ENCODE data around the gene ABCA2. TPM values are rescaled to one million over a fixed set of nuclear protein-coding genes. Genes with fewer than 3 reads are reported as not detected.

ABCA2 gene
- total RNA-seq, 1 donor from 2014 or later, result 2.0 TPM

- ATAC-seq, result no peak
Observed at GRCh38 chr9:136979769-136980587, 48.1 kb downstream of the ABCA2 start.

GRCh38 chr9:136978865-136979544 is 49.0 kb downstream of the ABCA2 start:
- no peak for ATAC-seq

GRCh38 chr9:136978073-136978864 is 49.8 kb downstream of the ABCA2 start:
- ATAC-seq, result peak; percentile 49

GRCh38 chr9:136977649-136978072 is 50.4 kb downstream of the ABCA2 start:
- no peak for ATAC-seq

- no peak for ATAC-seq
Observed at GRCh38 chr9:136977223-136977622, 50.8 kb downstream of the ABCA2 start, which contains the start of gene PTGDS. Gene PTGDS, plus strand, starts transcription at chr9:136977504. Its CDS starts 75 bp downstream, at chr9:136977579.

GRCh38 chr9:136975644-136976043 is 52.4 kb downstream of the ABCA2 start:
- ATAC-seq, result peak; percentile 14

GRCh38 chr9:136974817-136975535 is 53.1 kb downstream of the ABCA2 start:
- peak; percentile 56 for ATAC-seq

GRCh38 chr9:136973618-136974617 is 54.1 kb downstream of the ABCA2 start:
- no peak for ATAC-seq

- ATAC-seq, result no peak
Observed at GRCh38 chr9:136972743-136973142, 55.3 kb downstream of the ABCA2 start.

- no peak for ATAC-seq
Observed at GRCh38 chr9:136972335-136972734, 55.7 kb downstream of the ABCA2 start.

- ATAC-seq, result no peak
Observed at GRCh38 chr9:136971746-136972145, 56.3 kb downstream of the ABCA2 start.

- no peak for ATAC-seq
Observed at GRCh38 chr9:136970361-136970760, 57.7 kb downstream of the ABCA2 start.

GRCh38 chr9:136969774-136970173 is 58.3 kb downstream of the ABCA2 start:
- no peak for ATAC-seq

GRCh38 chr9:136969150-136969549 is 58.9 kb downstream of the ABCA2 start:
- ATAC-seq, result no peak

GRCh38 chr9:136968333-136969127 is 59.5 kb downstream of the ABCA2 start:
- ATAC-seq, result no peak

GRCh38 chr9:136965771-136966484 is 62.1 kb downstream of the ABCA2 start:
- no peak for ATAC-seq

GRCh38 chr9:136964833-136965422 is 63.1 kb downstream of the ABCA2 start:
- no peak for ATAC-seq

GRCh38 chr9:136964171-136964689 is 63.8 kb downstream of the ABCA2 start:
- peak; percentile 46 for ATAC-seq

- no peak for ATAC-seq
Observed at GRCh38 chr9:136963751-136964150, 64.3 kb downstream of the ABCA2 start.
